Fibroblast of the aortic adventitia (primary cell): Measurements from ENCODE around the gene C11orf24. TPM values are rescaled to one million over a fixed set of nuclear protein-coding genes. Genes with fewer than 3 reads are reported as not detected.

Experiments
- DNase-seq: peaks from one replicate; pipeline ENCODE4 v3.0.0-alpha.2; 2010; ENCODE audit warnings: low read depth
- H3K4me3 ChIP-seq: 2 replicates; pipeline ENCODE4 v1.5.1; 2011; ENCODE audit warnings: low read depth, mild to moderate bottlenecking, control low read depth, low read length, moderate library complexity
- CTCF ChIP-seq: IDR thresholded peaks from 2 replicates; pipeline ENCODE4 v1.5.1; 2011; ENCODE audit warnings: mild to moderate bottlenecking, low read length, control low read depth, inconsistent platforms; ENCODE audit not compliant: insufficient read depth
- total RNA-seq: library from RNA; depleted of rRNA; stranded (reverse); fragments of >200 nt; gene quantifications from 2 replicates; pipeline ENCODE4 v1.2.3, GENCODE V29; 2012; ENCODE audit warnings: low replicate concordance

Gene C11orf24
- total RNA-seq, 1 donor, result 42.1 TPM

- no peak for DNase-seq
These were observed 6.8 kb downstream of the C11orf24 start for GRCh38 chr11:68264741-68265540.

GRCh38 chr11:68264244-68264643 lies 7.5 kb downstream of the C11orf24 start:
- no peak for TF ChIP-seq CTCF
- DNase-seq, result no peak
- H3K4me3 ChIP-seq, result no peak overlapping the region

More at GRCh38 chr11:68264741-68265540, 6.8 kb downstream of the C11orf24 start:
- H3K4me3 ChIP-seq, result no peak overlapping the region
- TF ChIP-seq CTCF, result no peak

DNA sequence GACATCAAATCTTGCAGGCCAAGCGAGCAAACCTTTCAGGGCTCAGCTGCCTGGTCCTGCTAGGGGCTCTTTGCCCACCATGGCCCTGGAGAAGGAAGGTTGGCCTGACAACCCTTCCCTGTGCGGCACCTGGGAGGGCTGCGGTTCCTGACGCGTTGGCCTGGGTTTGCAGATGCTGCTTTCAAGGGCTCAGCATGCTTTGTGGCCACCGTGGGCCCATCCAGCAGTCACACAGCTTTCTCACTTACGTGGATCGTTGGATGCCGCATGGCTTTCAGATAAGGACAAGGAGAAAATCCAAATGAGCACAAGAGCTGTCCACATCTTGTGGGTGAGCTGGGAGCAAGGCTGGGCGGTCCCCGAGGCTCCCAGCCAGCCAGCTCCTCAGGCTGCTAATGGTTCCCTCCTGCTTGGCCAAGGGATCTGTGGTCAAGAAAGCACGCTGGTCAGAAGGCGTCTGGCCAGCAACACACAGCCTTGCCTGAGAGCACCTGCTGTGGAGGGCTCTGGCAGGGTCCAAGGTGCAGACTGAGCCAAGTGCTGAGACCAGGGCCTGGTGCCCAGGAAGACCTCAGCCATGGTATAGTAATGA lies 8.2 kb downstream of the C11orf24 start:
- TF ChIP-seq CTCF, result no peak

GRCh38 chr11:68262544-68262827 lies 9.3 kb downstream of the C11orf24 start:
- no peak overlapping the region for H3K4me3 ChIP-seq
- TF ChIP-seq CTCF, result no peak
- DNase-seq, result no peak

More for the DNA sequence above, 8.2 kb downstream of the C11orf24 start:
- H3K4me3 ChIP-seq, result no peak overlapping the region
- peak; percentile 49 for DNase-seq

- DNase-seq, result no peak
- TF ChIP-seq CTCF, result no peak
- H3K4me3 ChIP-seq, result no peak overlapping the region
These were observed 9.8 kb downstream of the C11orf24 start for GRCh38 chr11:68261749-68262543.

GRCh38 chr11:68261006-68261405 lies 10.8 kb downstream of the C11orf24 start:
- no peak overlapping the region for H3K4me3 ChIP-seq
- DNase-seq, result no peak
- TF ChIP-seq CTCF, result no peak
